ENCODE data around the gene ELFN2.

DNA sequence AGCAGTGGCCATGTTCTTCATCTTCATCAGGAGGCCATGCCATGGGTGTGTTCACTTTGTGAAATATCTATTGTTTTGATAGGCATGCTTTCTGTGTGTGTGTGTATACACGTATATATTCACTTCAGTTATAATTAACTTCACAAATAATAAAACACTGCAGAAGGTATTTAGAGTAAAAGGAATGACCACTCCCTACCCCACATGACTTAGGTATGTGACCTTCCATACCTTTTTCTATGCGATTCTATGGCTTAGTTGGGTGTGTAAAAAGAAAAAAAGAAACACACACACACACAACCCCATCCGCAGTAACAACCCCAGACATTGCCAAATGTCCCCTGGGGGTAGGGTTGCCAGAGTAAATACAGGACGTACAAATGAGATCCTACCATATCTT lies 73.0 kb downstream of the ELFN2 start:
- TF ChIP-seq CTCF (conservative IDR thresholded peaks at IDR 0.05; ENCODE audit: low read depth, low read length) = no peak
- TF ChIP-seq EZH2phosphoT487 (IDR thresholded peaks at IDR 0.05; ENCODE audit: borderline replicate concordance, low read length) = no peak
- no peak for TF ChIP-seq EZH2 (IDR thresholded peaks at IDR 0.05; ENCODE audit: low read length, unreplicated experiment)
